Pancreas (tissue), 10 donors: Measurements from ENCODE around the gene ACP4. TPM values are rescaled to one million over a fixed set of nuclear protein-coding genes. Genes with fewer than 3 reads are reported as not detected.

ENCODE experiments used
- ATAC-seq, 4 donors: fragments of 200-7000 bp; cut with Tn5 transposase; one replicate each; pipeline versions ENCODE4 v1.8.0 to v1.9.1; 2020; ENCODE audit warnings: mild to moderate bottlenecking in 4 of 4, moderate library complexity in 4 of 4
- DNase-seq, 6 donors: peaks; one replicate each; pipeline ENCODE4 v3.0.0-alpha.2; 2020
- FAIRE-seq: peaks from 2 replicates; lab custom pipeline; 2012; peaks lifted over from hg19 to GRCh38; lab: Jason Lieb, UNC
- H3K27ac ChIP-seq, 4 donors: fragments of 200-600 bp; sonication (generic); 1 replicate in 3 of 4; 2 replicates in 1 of 4; pipeline versions ENCODE4 v1.5.0 to v1.8.0; 2020
- H3K27me3 ChIP-seq, 4 donors: fragments of 200-600 bp; one replicate each; pipeline ENCODE4 v1.8.0; 2021
- H3K36me3 ChIP-seq, 3 donors: fragments of 200-600 bp; sonication (generic) in 1 of 3; one replicate each; pipeline versions ENCODE4 v1.5.0 to v1.8.0; 2020 to 2021
- H3K4me1 ChIP-seq, 3 donors: fragments of 200-600 bp; one replicate each; pipeline ENCODE4 v1.8.0; 2021
- H3K4me3 ChIP-seq, 4 donors: fragments of 200-600 bp; sonication (generic) in 2 of 4; one replicate each; pipeline versions ENCODE4 v1.5.0 to v1.8.0; 2020 to 2021
- H3K9me3 ChIP-seq, 4 donors: fragments of 200-600 bp; one replicate each; pipeline ENCODE4 v1.8.0; 2021
- WGBS, 2 donors: extraction: QIAGEN DNeasy Blood & Tissue Kit; methylation state at CpG; one replicate each; pipeline ENCODE4 v1.1.7; 2013; 5-methylcytosine and 5-hydroxymethylcytosine counted together
- intact Hi-C, 3 donors: fragments of 100-400 bp; cut with DNase I; formaldehyde crosslinking; loops; one replicate each; pipeline versions ENCODE4 v1.11.1 to v1.14.2; 2022
- polyA plus RNA-seq, 2 donors: library from polyadenylated mRNA; stranded (reverse); fragments of 200-250 nt; gene quantifications; one replicate each; pipeline ENCODE4 v1.2.3, GENCODE V29; 2013
- total RNA-seq, 6 donors: library from RNA; stranded (reverse); fragmentation: NEBNext Ultra II Directional in 4 of 6; extraction: Animal tissue kit (Norgen Biotek cat#: 25700) in 4 of 6; gene quantifications; one replicate each; pipeline versions ENCODE4 v1.2.1 to v1.2.4, GENCODE V29; 2021 to 2023
- TF ChIP-seq, protein P1 (sequence below), 4 donors: fragments of 200-600 bp; sonication (generic) in 3 of 4; IDR thresholded peaks; one replicate each; pipeline versions ENCODE4 v1.5.0 to v1.8.0; 2021; ENCODE audit warnings: antibody characterized with exemption in 4 of 4
- donor health status: healthy with polysubstance abuse.
- donor health status: DM: no; HTN: no; CAD: no; lungs with moderate emphysema.
- donor health status: DM: no; HTN: no; CAD: no.
- donor health status: control.
- donor health status: control.
- donor health status: Bipolar disorder and iron deficiency.
- donor health status: DM: yes; HTN: yes; CAD: no.
- donor health status: DM: no; HTN: no; CAD: no.
- donor health status: DM: no; HTN: no; CAD: no.
- donor health status: DM: yes; HTN: yes; CAD: no.

The ACP4 gene
- total and polyA plus RNA-seq, 8 donors, result not detected

DNA sequence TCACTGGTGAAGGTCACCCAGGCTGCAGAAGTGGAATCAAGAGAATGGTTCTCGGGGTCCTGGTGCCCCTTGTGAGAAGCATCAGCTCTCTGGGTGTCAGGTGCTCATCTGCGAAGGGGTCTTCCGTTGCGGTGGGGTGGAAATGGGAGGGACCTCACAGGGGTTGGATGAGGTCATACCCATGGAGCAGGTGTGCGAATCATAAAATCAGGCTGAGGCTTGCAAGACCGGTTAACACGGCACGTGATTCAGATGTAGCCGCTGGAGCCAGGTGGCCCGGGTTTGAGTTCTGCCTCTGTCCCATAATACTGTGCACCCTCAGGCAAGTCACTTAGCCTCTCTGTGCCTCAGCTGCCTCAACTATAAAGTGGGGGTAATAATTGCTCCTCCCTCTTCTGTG, 47.1 kb downstream of the ACP4 start:
- Histone ChIP-seq H3K9me3 (no peaks in the 10 kb centered on the region), H3K4me3 (no peak overlapping the region), H3K27ac (no peak overlapping the region), H3K36me3 (no peaks in the 10 kb centered on the region), H3K4me1 (no peaks in the 10 kb centered on the region), H3K27me3 (no peaks in the 10 kb centered on the region)
- TF ChIP-seq, protein P1, sequence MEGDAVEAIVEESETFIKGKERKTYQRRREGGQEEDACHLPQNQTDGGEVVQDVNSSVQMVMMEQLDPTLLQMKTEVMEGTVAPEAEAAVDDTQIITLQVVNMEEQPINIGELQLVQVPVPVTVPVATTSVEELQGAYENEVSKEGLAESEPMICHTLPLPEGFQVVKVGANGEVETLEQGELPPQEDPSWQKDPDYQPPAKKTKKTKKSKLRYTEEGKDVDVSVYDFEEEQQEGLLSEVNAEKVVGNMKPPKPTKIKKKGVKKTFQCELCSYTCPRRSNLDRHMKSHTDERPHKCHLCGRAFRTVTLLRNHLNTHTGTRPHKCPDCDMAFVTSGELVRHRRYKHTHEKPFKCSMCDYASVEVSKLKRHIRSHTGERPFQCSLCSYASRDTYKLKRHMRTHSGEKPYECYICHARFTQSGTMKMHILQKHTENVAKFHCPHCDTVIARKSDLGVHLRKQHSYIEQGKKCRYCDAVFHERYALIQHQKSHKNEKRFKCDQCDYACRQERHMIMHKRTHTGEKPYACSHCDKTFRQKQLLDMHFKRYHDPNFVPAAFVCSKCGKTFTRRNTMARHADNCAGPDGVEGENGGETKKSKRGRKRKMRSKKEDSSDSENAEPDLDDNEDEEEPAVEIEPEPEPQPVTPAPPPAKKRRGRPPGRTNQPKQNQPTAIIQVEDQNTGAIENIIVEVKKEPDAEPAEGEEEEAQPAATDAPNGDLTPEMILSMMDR (IDR thresholded peaks at IDR 0.05), result no peak
- ATAC-seq (no peak), FAIRE-seq (no peak), DNase-seq (no peak)
- intact Hi-C loops, result no loop called here
- 68 to 69% methylated on average over 10 of the region's 10 CpGs for WGBS, 2 donors

DNA sequence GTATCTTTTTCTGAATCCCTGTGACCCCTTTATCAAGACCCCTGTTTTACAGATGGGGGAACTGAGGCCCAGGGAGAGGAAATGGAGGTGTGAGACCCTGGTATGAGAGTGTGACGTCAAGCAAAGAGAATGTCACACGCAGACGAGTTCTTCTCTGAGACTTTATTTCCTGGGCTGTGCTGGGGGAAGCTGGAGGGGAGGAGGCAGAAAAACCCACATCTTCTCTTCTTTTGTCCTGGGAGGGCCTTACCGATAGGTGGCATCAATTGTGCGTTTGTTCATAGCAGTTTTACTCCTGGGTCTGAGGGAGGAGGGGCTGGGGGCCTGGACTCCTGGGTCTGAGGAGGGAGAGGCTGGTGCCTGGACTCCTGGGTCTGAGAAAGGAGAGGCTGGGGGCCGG, 48.0 kb downstream of the ACP4 start:
- Histone ChIP-seq H3K27ac (no peak overlapping the region), H3K36me3 (no peaks in the 10 kb centered on the region), H3K4me1 (no peaks in the 10 kb centered on the region), H3K9me3 (no peaks in the 10 kb centered on the region), H3K4me3 (no peak overlapping the region), H3K27me3 (no peaks in the 10 kb centered on the region)
- no peak for ATAC-seq
- FAIRE-seq, result no peak
- 34 to 38% methylated on average over 6 of the region's 6 CpGs for WGBS, 2 donors
- no peak for DNase-seq
- intact Hi-C loops, result no loop called here
- TF ChIP-seq, protein P1 (IDR thresholded peaks at IDR 0.05), result no peak

DNA sequence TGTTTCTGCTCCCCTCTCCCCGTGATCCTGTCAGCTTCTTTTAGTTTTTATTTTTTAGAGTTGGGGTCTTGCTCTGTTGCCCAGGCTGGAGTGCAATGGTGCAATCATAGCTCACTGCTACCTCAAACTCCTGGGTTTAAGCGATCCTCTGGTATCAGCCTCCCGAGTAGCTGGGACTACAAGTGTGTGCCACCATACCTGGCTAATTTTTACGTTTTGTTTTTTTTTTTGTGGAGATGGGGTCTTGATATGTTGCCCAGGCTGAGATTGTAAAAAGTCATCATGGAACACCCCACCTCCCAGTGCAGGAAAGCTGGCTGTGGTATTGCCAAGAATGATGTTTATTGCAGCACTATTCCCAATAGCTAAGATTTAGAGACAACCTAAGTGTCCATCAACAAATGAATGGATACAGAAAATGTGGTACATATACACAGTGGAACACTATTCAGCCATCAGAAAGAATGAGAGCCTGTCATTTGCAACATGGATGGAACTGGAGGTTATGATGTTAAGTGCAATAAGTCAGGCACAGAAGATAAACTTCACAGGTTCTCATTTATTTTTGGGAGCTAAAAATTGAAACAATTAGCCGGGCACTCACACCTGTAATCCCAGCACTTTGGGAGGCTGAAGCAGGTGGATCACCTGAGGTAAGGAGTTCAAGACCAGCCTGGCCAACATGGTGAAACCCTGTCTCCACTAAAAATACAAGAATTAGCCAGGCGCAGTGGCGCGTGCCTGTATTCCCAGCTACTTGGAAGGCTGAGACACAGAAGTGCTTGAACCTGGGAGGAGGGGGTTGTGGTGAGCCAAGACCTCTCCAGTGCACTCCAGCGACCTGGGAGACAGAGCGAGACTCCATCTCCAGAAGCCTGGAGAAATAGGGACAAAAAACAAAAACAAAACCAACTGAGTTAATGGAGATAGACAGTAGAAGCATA, 49.8 kb downstream of the ACP4 start:
- ATAC-seq (no peak), DNase-seq (no peak), FAIRE-seq (no peak)
- TF ChIP-seq, protein P1 (IDR thresholded peaks at IDR 0.05), result no peak
- no peaks in the 10 kb centered on the region for H3K4me1 ChIP-seq
- H3K27ac ChIP-seq, result no peak overlapping the region
- H3K36me3 ChIP-seq, result no peaks in the 10 kb centered on the region
- H3K9me3 ChIP-seq, result no peaks in the 10 kb centered on the region
- intact Hi-C loops, result no loop called here
- WGBS, 2 donors, result 74 to 82% methylated on average over 10 of the region's 10 CpGs
- no peak overlapping the region for H3K4me3 ChIP-seq
- H3K27me3 ChIP-seq, result no peaks in the 10 kb centered on the region

DNA sequence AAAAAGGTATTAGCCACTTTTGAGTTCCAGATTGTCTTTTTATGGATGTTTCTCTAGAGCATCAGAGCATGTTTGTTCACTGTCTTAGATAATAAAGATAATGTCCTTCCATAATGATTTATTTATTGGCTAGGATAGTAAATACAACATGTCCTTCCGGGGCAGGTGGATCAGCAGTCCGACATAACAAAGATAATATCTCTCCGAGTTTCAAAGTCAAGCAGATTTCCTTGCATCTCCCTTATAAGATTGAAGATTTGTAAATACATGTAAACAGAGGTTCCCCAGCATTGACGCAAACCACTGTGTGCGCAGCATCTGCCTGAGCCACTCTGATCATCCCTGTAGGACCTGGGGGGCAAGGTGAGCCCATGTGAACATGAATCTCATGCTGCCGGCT, 51.9 kb downstream of the ACP4 start:
- Histone ChIP-seq H3K27me3 (no peaks in the 10 kb centered on the region), H3K9me3 (no peaks in the 10 kb centered on the region), H3K27ac (no peak overlapping the region), H3K36me3 (no peaks in the 10 kb centered on the region), H3K4me3 (no peak overlapping the region), H3K4me1 (no peaks in the 10 kb centered on the region)
- TF ChIP-seq, protein P1 (IDR thresholded peaks at IDR 0.05), result no peak
- WGBS, 2 donors, result 50 to 60% methylated on average over 6 of the region's 6 CpGs
- DNase-seq, result no peak
- FAIRE-seq, result no peak
- ATAC-seq, result no peak
- intact Hi-C loops, result no loop called here

DNA sequence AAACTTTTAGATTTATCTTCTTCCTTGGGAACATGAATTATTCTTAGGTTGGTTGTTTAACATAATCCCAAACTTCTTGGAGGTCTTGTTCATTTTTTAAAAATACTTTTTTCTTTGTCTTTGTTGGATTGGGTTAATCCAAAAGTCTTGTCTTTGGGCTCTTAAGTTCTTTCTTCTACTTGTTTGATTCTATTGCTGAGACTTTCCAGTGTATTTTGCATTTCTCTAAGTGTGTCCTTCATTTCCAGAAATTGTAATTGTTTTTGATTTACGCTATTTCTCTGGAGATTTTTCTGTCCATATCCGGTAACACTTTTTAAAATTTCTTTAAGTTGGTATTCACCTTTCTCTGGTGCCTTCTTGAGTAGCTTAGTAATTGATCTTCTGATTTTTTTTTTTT, 53.0 kb downstream of the ACP4 start:
- no peaks in the 10 kb centered on the region for H3K4me1 ChIP-seq
- H3K27me3 ChIP-seq, result no peaks in the 10 kb centered on the region
- FAIRE-seq (no peak), ATAC-seq (no peak), DNase-seq (no peak)
- 94% methylated on average over 2 of the region's 2 CpGs for WGBS, 2 donors
- intact Hi-C loops, result no loop called here
- H3K4me3 ChIP-seq, result no peak overlapping the region
- H3K27ac ChIP-seq, result no peak overlapping the region
- H3K9me3 ChIP-seq, result no peaks in the 10 kb centered on the region
- H3K36me3 ChIP-seq, result no peaks in the 10 kb centered on the region
- TF ChIP-seq, protein P1 (IDR thresholded peaks at IDR 0.05), result no peak
